GM18526 (cell line): ENCODE measurements around the gene TMPRSS11A.

Experiments
- POLR2A ChIP-seq: IDR thresholded peaks from 3 replicates; pipeline ENCODE4 v1.6.1; 2011; ENCODE audit not compliant: insufficient read length; ENCODE audit errors: extremely low read depth

Gene TMPRSS11A

GRCh38 chr4:67963356-67963755 is at the start of gene TMPRSS11A:
TSS of gene TMPRSS11A (minus strand) at chr4:67963493. CDS start at chr4:67963393, 100 bp downstream.
- no peak for TF ChIP-seq POLR2A

- TF ChIP-seq POLR2A: no peak
Observed at GRCh38 chr4:68011684-68012083, 48.4 kb upstream of the TMPRSS11A start.

GRCh38 chr4:68002906-68003305 is 39.6 kb upstream of the TMPRSS11A start:
- TF ChIP-seq POLR2A: no peak

GRCh38 chr4:67996127-67996526 is 32.8 kb upstream of the TMPRSS11A start:
- no peak for TF ChIP-seq POLR2A

- TF ChIP-seq POLR2A: no peak
Observed at GRCh38 chr4:67988991-67989390, 25.7 kb upstream of the TMPRSS11A start.

GRCh38 chr4:67983333-67983732 is 20.0 kb upstream of the TMPRSS11A start:
- TF ChIP-seq POLR2A: no peak

- TF ChIP-seq POLR2A: no peak
Observed at GRCh38 chr4:67980512-67980911, 17.2 kb upstream of the TMPRSS11A start.

GRCh38 chr4:67973608-67974007 is 10.3 kb upstream of the TMPRSS11A start:
- no peak for TF ChIP-seq POLR2A

- no peak for TF ChIP-seq POLR2A
Observed at GRCh38 chr4:67954890-67955289, 8.4 kb downstream of the TMPRSS11A start.

- no peak for TF ChIP-seq POLR2A
Observed at GRCh38 chr4:67941074-67941473, 22.2 kb downstream of the TMPRSS11A start.

- no peak for TF ChIP-seq POLR2A
Observed at GRCh38 chr4:67940506-67940905, 22.8 kb downstream of the TMPRSS11A start.

- TF ChIP-seq POLR2A: no peak
Observed at GRCh38 chr4:67939195-67939594, 24.1 kb downstream of the TMPRSS11A start.

GRCh38 chr4:67935888-67936287 is 27.4 kb downstream of the TMPRSS11A start:
- TF ChIP-seq POLR2A: no peak

GRCh38 chr4:67934628-67935027 is 28.7 kb downstream of the TMPRSS11A start:
- no peak for TF ChIP-seq POLR2A

- no peak for TF ChIP-seq POLR2A
Observed at GRCh38 chr4:67933755-67934154, 29.5 kb downstream of the TMPRSS11A start.

- no peak for TF ChIP-seq POLR2A
Observed at GRCh38 chr4:67933038-67933437, 30.3 kb downstream of the TMPRSS11A start.

- no peak for TF ChIP-seq POLR2A
Observed at GRCh38 chr4:67931256-67931655, 32.0 kb downstream of the TMPRSS11A start.

- TF ChIP-seq POLR2A: no peak
Observed at GRCh38 chr4:67929426-67929825, 33.9 kb downstream of the TMPRSS11A start.
